Measurements from ENCODE around the gene NOC4L.
A peak's percentile ranks its signal among the peaks of the same experiment; 100 is the strongest.
"Not testable (repeated sequence)": the region's sequence is repeated elsewhere in the genome, so short reads cannot be mapped to it uniquely, and the experiment has no call there.

Gene NOC4L

DNA sequence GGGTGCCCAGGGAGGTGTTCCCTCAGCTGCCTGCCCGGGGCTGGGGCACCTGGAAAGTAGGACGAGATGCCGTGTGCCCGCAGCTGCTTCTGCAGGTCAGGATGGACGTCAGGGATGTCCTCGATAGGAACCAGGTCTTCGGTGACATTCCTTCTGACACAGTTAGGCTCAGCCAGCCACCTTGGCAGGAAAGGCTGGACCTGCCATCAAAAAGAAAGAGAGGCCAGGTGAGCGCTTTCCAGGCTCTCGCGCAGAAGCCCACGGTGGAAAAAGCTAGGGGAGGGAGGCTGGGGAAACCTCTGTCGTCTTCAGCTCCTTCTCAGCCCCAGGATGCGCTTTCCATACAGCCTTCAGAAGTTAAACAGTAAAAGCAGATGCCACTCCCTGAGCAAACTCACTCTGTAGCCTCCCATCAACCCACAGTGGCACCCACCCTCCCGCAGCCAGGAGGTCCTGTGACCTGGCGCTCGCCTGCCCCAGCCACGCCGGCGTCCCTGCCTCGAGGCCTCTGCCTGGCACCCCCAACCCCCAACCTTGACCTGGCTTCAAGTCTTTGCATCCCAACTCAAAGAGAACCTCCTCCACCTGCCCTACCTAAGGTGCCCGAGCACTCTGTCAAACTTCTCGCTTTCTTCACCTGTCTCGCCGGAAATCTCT, 1.4 kb upstream of the NOC4L start:
- TF ChIP-seq POLR2A (IDR thresholded peaks at IDR 0.05; ENCODE audit: low read depth, low read length) = no peak
- FAIRE-seq (no peak), DNase-seq (ENCODE audit: insufficient read length, low spot score) (no peak)

- TF ChIP-seq POLR2A (IDR thresholded peaks at IDR 0.05; ENCODE audit: low read depth, low read length) = no peak
- DNase-seq (ENCODE audit: insufficient read length, low spot score) = no peak
- no peak for FAIRE-seq
These were observed 753 bp upstream of the NOC4L start for GRCh38 chr12:132143336-132144071.

DNA sequence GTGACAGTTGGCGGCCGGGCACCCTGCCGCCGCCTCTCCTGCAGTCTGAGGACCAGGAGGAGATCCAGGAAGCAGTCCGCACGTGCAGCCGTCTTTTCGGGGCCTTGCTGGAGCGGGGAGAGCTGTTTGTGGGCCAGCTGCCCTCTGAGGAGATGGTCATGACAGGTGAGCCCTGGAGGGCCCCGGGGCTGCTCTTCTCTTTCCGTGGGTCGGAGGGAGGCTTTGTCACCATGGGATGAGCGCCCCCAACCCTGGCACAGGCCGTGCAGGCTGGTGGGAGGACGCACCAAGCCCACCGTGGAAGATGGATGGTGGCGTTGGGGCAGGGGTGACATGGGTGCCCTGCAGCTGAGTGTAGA, 532 bp downstream of the NOC4L start:
- FAIRE-seq = no peak
- no peak for TF ChIP-seq POLR2A (IDR thresholded peaks at IDR 0.05; ENCODE audit: low read depth, low read length)
- DNase-seq (ENCODE audit: insufficient read length, low spot score) = peak; percentile 42

- no peak for TF ChIP-seq POLR2A (IDR thresholded peaks at IDR 0.05; ENCODE audit: low read depth, low read length)
- DNase-seq (ENCODE audit: insufficient read length, low spot score) (no peak), FAIRE-seq (no peak)
These were observed 1.1 kb downstream of the NOC4L start for GRCh38 chr12:132145334-132145733.

- no peak for FAIRE-seq
- TF ChIP-seq POLR2A (IDR thresholded peaks at IDR 0.05; ENCODE audit: low read depth, low read length) = no peak
These were observed 1.8 kb downstream of the NOC4L start for GRCh38 chr12:132146098-132146497.

DNA sequence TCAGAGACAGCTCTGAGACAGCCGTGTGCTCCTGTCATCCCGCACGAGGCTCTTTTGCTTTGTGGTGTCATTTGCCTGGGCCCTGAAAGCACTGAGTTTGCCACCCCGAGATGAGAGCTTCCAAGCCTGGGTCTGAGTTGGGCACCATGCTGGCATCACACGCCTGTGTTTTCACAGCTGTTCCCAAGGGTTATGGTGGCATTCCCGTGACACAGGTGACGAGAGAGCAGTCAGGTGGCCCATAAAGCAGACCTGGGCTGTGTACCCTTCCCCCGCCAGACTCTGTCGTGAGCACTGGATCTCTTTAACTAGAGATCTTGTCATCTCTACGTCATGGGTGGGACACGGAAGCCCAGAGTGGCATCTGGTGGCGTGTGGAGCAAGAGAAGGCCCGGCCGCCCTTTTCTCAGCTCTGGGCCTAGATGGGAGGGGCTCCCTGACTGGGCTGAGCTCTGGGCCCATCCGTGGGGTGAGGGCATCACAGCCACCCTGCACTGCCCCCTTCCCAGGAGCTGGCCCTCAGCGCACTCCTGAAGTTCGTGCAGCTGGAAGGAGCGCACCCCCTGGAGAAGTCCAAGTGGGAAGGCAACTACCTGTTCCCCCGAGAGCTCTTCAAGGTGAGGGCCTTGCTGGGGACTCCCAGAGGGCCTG, 2.6 kb downstream of the NOC4L start:
- no peak for DNase-seq (ENCODE audit: insufficient read length, low spot score)
- TF ChIP-seq POLR2A (IDR thresholded peaks at IDR 0.05; ENCODE audit: low read depth, low read length) = no peak
- no peak for FAIRE-seq

More at GRCh38 chr12:132146098-132146497, 1.8 kb downstream of the NOC4L start:
- no peak for DNase-seq (ENCODE audit: insufficient read length, low spot score)

- DNase-seq (ENCODE audit: insufficient read length, low spot score) (no peak), FAIRE-seq (no peak)
- TF ChIP-seq POLR2A (IDR thresholded peaks at IDR 0.05; ENCODE audit: low read depth, low read length) = no peak
These were observed 3.4 kb downstream of the NOC4L start for GRCh38 chr12:132147423-132148367.

GRCh38 chr12:132148368-132149045, 4.2 kb downstream of the NOC4L start:
- DNase-seq (ENCODE audit: insufficient read length, low spot score) = no peak
- no peak for TF ChIP-seq POLR2A (IDR thresholded peaks at IDR 0.05; ENCODE audit: low read depth, low read length)
- no peak for FAIRE-seq

DNA sequence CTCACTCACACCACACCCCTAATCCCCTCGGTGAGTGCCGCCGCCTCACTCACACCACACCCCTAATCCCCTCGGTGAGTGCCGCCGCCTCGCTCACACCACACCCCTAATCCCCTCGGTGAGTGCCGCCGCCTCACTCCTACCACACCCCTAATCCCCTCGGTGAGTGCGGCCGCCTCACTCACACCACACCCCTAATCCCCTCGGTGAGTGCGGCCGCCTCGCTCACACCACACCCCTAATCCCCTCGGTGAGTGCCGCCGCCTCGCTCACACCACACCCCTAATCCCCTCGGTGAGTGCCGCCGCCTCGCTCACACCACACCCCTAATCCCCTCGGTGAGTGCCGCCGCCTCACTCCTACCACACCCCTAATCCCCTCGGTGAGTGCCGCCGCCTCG, 5.3 kb downstream of the NOC4L start:
- not testable (repeated sequence) for DNase-seq (ENCODE audit: insufficient read length, low spot score); FAIRE-seq

- DNase-seq (ENCODE audit: insufficient read length, low spot score) = no peak
- no peak for FAIRE-seq
- no peak for TF ChIP-seq POLR2A (IDR thresholded peaks at IDR 0.05; ENCODE audit: low read depth, low read length)
These were observed 6.5 kb downstream of the NOC4L start for GRCh38 chr12:132150780-132151144.

GRCh38 chr12:132151145-132151765, 7.0 kb downstream of the NOC4L start:
- FAIRE-seq = no peak
- DNase-seq (ENCODE audit: insufficient read length, low spot score) = no peak
- TF ChIP-seq POLR2A (IDR thresholded peaks at IDR 0.05; ENCODE audit: low read depth, low read length) = no peak

GRCh38 chr12:132151766-132152410, 7.6 kb downstream of the NOC4L start:
- DNase-seq (ENCODE audit: insufficient read length, low spot score) (no peak), FAIRE-seq (no peak)
- TF ChIP-seq POLR2A (IDR thresholded peaks at IDR 0.05; ENCODE audit: low read depth, low read length) = no peak

All from H54 (cell line).